UCSD-AML1 (cell line): Measurements from ENCODE around the gene PRSS23.

ENCODE experiments used
- DNase-seq: peaks from one replicate; lab custom pipeline; 2025; ENCODE audit not compliant: unreplicated experiment; lab: John Stamatoyannopoulos, UW

The PRSS23 gene

GRCh38 chr11:86790195-86790725, 10.1 kb upstream of the PRSS23 start:
- no peak for DNase-seq

GRCh38 chr11:86790867-86791849, 9.2 kb upstream of the PRSS23 start:
- no peak for DNase-seq

- no peak for DNase-seq
Observed at GRCh38 chr11:86792150-86792549, 8.2 kb upstream of the PRSS23 start.

- no peak for DNase-seq
Observed at GRCh38 chr11:86793307-86793706, 7.0 kb upstream of the PRSS23 start.

GRCh38 chr11:86795511-86795910, 4.8 kb upstream of the PRSS23 start:
- no peak for DNase-seq

GRCh38 chr11:86795949-86796348, 4.4 kb upstream of the PRSS23 start:
- DNase-seq, result no peak

GRCh38 chr11:86797133-86797532, 3.2 kb upstream of the PRSS23 start:
- DNase-seq, result no peak

- DNase-seq, result no peak
Observed at GRCh38 chr11:86798988-86799387, 1.4 kb upstream of the PRSS23 start.

GRCh38 chr11:86799680-86800075, 664 bp upstream of the PRSS23 start:
- DNase-seq, result no peak

- no peak for DNase-seq
Observed at GRCh38 chr11:86800960-86801272, 574 bp downstream of the PRSS23 start.

- DNase-seq, result no peak
Observed at GRCh38 chr11:86801364-86801763, 1.0 kb downstream of the PRSS23 start.

- no peak for DNase-seq
Observed at GRCh38 chr11:86802146-86802545, 1.8 kb downstream of the PRSS23 start.

- DNase-seq, result no peak
Observed at GRCh38 chr11:86802601-86803051, 2.3 kb downstream of the PRSS23 start.

GRCh38 chr11:86803136-86804045, 3.0 kb downstream of the PRSS23 start:
- DNase-seq, result no peak

GRCh38 chr11:86804951-86805350, 4.6 kb downstream of the PRSS23 start:
- no peak for DNase-seq

GRCh38 chr11:86805873-86806310, 5.5 kb downstream of the PRSS23 start:
- no peak for DNase-seq

- DNase-seq, result no peak
Observed at GRCh38 chr11:86806903-86807302, 6.6 kb downstream of the PRSS23 start.

- no peak for DNase-seq
Observed at GRCh38 chr11:86807360-86807759, 7.0 kb downstream of the PRSS23 start.

- DNase-seq, result no peak
Observed at GRCh38 chr11:86809561-86809960, 9.2 kb downstream of the PRSS23 start.

GRCh38 chr11:86810288-86810687, 9.9 kb downstream of the PRSS23 start:
- DNase-seq, result no peak

GRCh38 chr11:86811637-86812321, 11.4 kb downstream of the PRSS23 start:
- DNase-seq, result no peak
